ENCODE measurements around the gene NPBWR2. TPM values are rescaled to one million over a fixed set of nuclear protein-coding genes. Genes with fewer than 3 reads are reported as not detected.
A peak's percentile ranks its signal among the peaks of the same experiment; 100 is the strongest.

NPBWR2 gene
- total RNA-seq, 1 experiment from 2014 or later = not detected

- peak; percentile 61 for DNase-seq (ENCODE audit: low read depth)
Observed at GRCh38 chr20:64058536-64058935, 48.8 kb downstream of the NPBWR2 start.

DNA sequence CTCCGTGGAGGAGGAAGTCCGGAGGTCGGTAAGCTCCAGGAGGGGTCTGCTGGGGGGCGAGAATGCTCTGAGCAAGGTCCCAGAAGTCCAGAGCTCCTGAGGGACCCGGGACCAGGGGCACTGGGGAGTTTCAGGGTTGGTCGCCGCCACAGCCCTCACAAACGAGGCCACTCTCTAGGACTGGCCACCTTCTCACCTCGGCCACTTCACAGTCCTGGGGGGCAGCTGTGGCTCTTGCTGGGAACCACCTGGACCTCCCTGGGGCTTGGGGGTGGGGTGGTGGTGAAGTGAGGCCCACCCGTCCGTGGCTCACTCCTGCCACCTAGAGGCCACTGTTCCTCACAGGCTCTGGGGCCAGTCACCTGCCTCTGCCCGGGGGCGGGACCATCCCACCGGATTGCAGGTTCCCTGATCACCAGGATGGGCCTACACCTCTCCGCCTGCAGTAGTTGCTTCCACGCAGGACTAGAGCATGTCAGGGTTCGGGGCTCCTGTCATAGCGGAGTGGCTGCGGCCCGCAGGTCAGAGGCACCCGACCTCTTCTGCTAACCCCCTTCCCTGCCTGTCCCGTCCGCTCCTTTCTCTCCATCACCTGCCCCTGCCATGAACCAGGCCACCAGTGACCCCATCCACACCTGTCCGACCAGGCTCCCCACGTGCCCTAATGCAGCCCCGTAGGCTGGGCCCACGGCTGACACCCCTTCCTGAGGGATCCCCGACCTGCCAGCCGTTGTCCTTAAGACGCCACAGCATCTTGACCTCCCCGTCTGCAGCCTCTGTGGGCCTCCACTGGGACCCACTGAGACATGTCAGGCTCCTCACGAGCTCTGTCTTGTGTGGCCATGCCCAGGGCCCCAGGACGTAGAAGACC is 49.5 kb downstream of the NPBWR2 start:
- DNase-seq (ENCODE audit: low read depth) = peak; percentile 54

- no peak for DNase-seq (ENCODE audit: low read depth)
Observed at GRCh38 chr20:64056889-64057627, 50.3 kb downstream of the NPBWR2 start.

DNA sequence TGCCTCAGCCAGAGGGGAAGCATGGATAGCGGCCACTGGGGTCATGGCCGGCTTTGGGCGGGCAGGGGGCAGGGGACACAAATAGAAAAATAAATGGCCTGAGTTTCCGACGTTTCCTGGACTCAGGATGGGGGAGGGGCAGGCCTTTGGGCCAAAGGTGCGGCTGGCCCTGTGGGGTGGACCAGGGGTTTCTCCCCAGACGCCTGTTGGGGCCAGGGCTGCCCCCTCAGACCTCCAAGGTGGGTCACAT is 50.8 kb downstream of the NPBWR2 start:
- DNase-seq (ENCODE audit: low read depth) = no peak

- peak; percentile 28 for DNase-seq (ENCODE audit: low read depth)
Observed at GRCh38 chr20:64055893-64056638, 51.3 kb downstream of the NPBWR2 start.

GRCh38 chr20:64055396-64055892 is 51.9 kb downstream of the NPBWR2 start:
- DNase-seq (ENCODE audit: low read depth) = no peak

GRCh38 chr20:64053841-64054661 is 53.3 kb downstream of the NPBWR2 start:
- peak; percentile 54 for DNase-seq (ENCODE audit: low read depth)

Small RNA genes lying within 50 kb of the gene (small RNA-seq; reads per million reads assigned to genes)
- gene AL355803.1 = not detected
- not detected for gene MIR6813

Other genes with a start within 250 kb of the NPBWR2 start
- gene ABHD16B, start 246.1 kb downstream of the NPBWR2 start, total RNA-seq (2014; rRNA removed; shearing (Covaris generic)) = not detected in 2 replicates
- gene TPD52L2, start 242.3 kb downstream of the NPBWR2 start, total RNA-seq (2014; rRNA removed; shearing (Covaris generic)) = 119 and 120 TPM in 2 replicates
- gene DNAJC5, start 212.4 kb downstream of the NPBWR2 start, total RNA-seq (2014; rRNA removed; shearing (Covaris generic)) = 51.4 and 60.0 TPM in 2 replicates
- 17.1 and 26.0 TPM in 2 replicates for gene UCKL1, start 151.1 kb downstream of the NPBWR2 start, total RNA-seq (2014; rRNA removed; shearing (Covaris generic))
- 16.4 and 18.7 TPM in 2 replicates for gene ZNF512B, start 137.6 kb downstream of the NPBWR2 start, total RNA-seq (2014; rRNA removed; shearing (Covaris generic))
- gene SAMD10, start 127.9 kb downstream of the NPBWR2 start, total RNA-seq (2014; rRNA removed; shearing (Covaris generic)) = 3.6 and 7.6 TPM in 2 replicates
- gene PRPF6, start 126.4 kb downstream of the NPBWR2 start, total RNA-seq (2014; rRNA removed; shearing (Covaris generic)) = 60.8 and 66.3 TPM in 2 replicates
- gene C20orf204, start 71.4 kb downstream of the NPBWR2 start, total RNA-seq (2014; rRNA removed; shearing (Covaris generic)) = 0.42 and 0.50 TPM in 2 replicates
- gene SOX18, start 57.9 kb downstream of the NPBWR2 start, total RNA-seq (2014; rRNA removed; shearing (Covaris generic)) = 0.11 and 0.57 TPM in 2 replicates
- 13.4 and 16.7 TPM in 2 replicates for gene TCEA2, start 44.4 kb downstream of the NPBWR2 start, total RNA-seq (2014; rRNA removed; shearing (Covaris generic))
- gene RGS19, start 28.0 kb downstream of the NPBWR2 start, total RNA-seq (2014; rRNA removed; shearing (Covaris generic)) = 37.1 and 37.3 TPM in 2 replicates
- gene OPRL1, start 27.5 kb downstream of the NPBWR2 start, total RNA-seq (2014; rRNA removed; shearing (Covaris generic)) = 0.33 and 0.43 TPM in 2 replicates
- gene LKAAEAR1, start 23.2 kb downstream of the NPBWR2 start, total RNA-seq (2014; rRNA removed; shearing (Covaris generic)) = 0.84 and 1.0 TPM in 2 replicates
- gene MYT1, start 56.9 kb upstream of the NPBWR2 start, total RNA-seq (2014; rRNA removed; shearing (Covaris generic)) = not detected in 2 replicates
- 11.7 and 19.5 TPM in 2 replicates for gene PCMTD2, start 148.2 kb upstream of the NPBWR2 start, total RNA-seq (2014; rRNA removed; shearing (Covaris generic))